HepG2 (cell line): Measurements from ENCODE around the gene GGNBP2. TPM values are rescaled to one million over a fixed set of nuclear protein-coding genes. Genes with fewer than 3 reads are reported as not detected.
A peak's percentile ranks its signal among the peaks of the same experiment; 100 is the strongest.

ENCODE experiments used
- ATAC-seq: fragments of 200-7000 bp; cut with Tn5 transposase; 3 replicates; pipeline ENCODE4 v1.9.1; 2020; ENCODE audit warnings: mild to moderate bottlenecking, moderate library complexity
- BruUV-seq: library from RNA; stranded (reverse); fragments of 400-500 nt; replicated peaks from 2 replicates; lab custom pipeline; 2021; lab: Mats Ljungman, UMichigan
- CTCF ChIA-PET: fragments of 300-600 bp; formaldehyde crosslinking; extraction: SDS; loops from one replicate; lab custom pipeline; 2021; ENCODE audit warnings: low total read pairs, inconsistent platforms, low intra/inter-chr PET ratio; lab: Yijun Ruan, JAX
- POLR2A ChIA-PET: fragments of 350-600 bp; sonication (Branson Sonifier 250); formaldehyde crosslinking; loops from one replicate; lab custom pipeline; 2020; ENCODE audit warnings: antibody characterized with exemption, inconsistent platforms; lab: Yijun Ruan, JAX
- DNase-seq: peaks from one replicate; pipeline ENCODE4 v3.0.0-alpha.2; 2015; ENCODE audit warnings: low spot score
- FAIRE-seq: peaks from 3 replicates; lab custom pipeline; 2011; peaks lifted over from hg19 to GRCh38; lab: Jason Lieb, UNC
- H2AFZ ChIP-seq: one replicate; pipeline ENCODE4 v1.6.1; 2011; ENCODE audit warnings: low read length, inconsistent platforms
- H3K27ac ChIP-seq: fragments of 300-600 bp; 3 replicates; pipeline ENCODE4 v1.8.0; 2011; ENCODE audit warnings: mixed run types, mild to moderate bottlenecking, mixed read lengths, low read length, inconsistent platforms; ENCODE audit not compliant: insufficient read depth; ENCODE audit errors: extremely low read length
- H3K27me3 ChIP-seq, 2 experiments: fragments of 200-600 bp in 1 of 2; 2 replicates in 1 of 2; 3 replicates in 1 of 2; pipeline versions ENCODE4 v1.6.0 to v1.8.0; 2011; ENCODE audit warnings: low read length in 2 of 2, mild to moderate bottlenecking in 2 of 2, moderate library complexity in 2 of 2, inconsistent platforms in 1 of 2; ENCODE audit not compliant: insufficient read depth in 2 of 2, control insufficient read depth in 1 of 2
- H3K36me3 ChIP-seq, 2 experiments: fragments of 200-600 bp in 1 of 2; replicated peaks in 1 of 2; 2 replicates in 1 of 2; 3 replicates in 1 of 2; pipeline versions ENCODE4 v1.5.1 to v1.8.0; 2011; ENCODE audit warnings: low read length in 2 of 2, inconsistent platforms in 1 of 2; ENCODE audit not compliant: insufficient read depth in 2 of 2, control insufficient read depth in 1 of 2
- H3K4me1 ChIP-seq: 2 replicates; pipeline ENCODE4 v1.5.1; 2012; ENCODE audit warnings: low read length, inconsistent platforms; ENCODE audit not compliant: insufficient read depth
- H3K4me2 ChIP-seq: 2 replicates; pipeline ENCODE4 v1.6.0; 2011; ENCODE audit warnings: low read depth, low read length, inconsistent platforms
- H3K4me3 ChIP-seq, 3 experiments: fragments of 200-600 bp in 1 of 3; sonication (generic), shearing (Covaris generic) in 1 of 3; replicated peaks in 1 of 3; 2 replicates each; pipeline ENCODE4 v1.5.1; 2011 to 2016; ENCODE audit warnings: low read length in 3 of 3, inconsistent platforms in 2 of 3, low read depth in 2 of 3, mild to moderate bottlenecking in 2 of 3, control low read depth in 1 of 3, mixed read lengths in 1 of 3; ENCODE audit not compliant: insufficient read depth in 1 of 3
- H3K79me2 ChIP-seq: one replicate; pipeline ENCODE4 v1.6.1; 2011; ENCODE audit warnings: low read length, inconsistent platforms; ENCODE audit not compliant: insufficient read depth
- H3K9ac ChIP-seq: 2 replicates; pipeline ENCODE4 v1.6.0; 2011; ENCODE audit warnings: mild to moderate bottlenecking, low read depth, low read length, inconsistent platforms; ENCODE audit not compliant: insufficient read depth
- H3K9me3 ChIP-seq: 2 replicates; pipeline ENCODE4 v1.5.1; 2012; ENCODE audit warnings: mild to moderate bottlenecking, low read length
- H4K20me1 ChIP-seq: 2 replicates; pipeline ENCODE4 v1.6.0; 2011; ENCODE audit warnings: inconsistent platforms, mild to moderate bottlenecking, low read length, moderate library complexity; ENCODE audit not compliant: insufficient read depth
- ARID3A ChIP-seq: IDR thresholded peaks from 2 replicates; pipeline ENCODE4 v1.6.1; 2012; ENCODE audit warnings: low read depth, low read length, improper control_type of control experiment
- CBFB ChIP-seq: sonication (generic); formaldehyde crosslinking; IDR thresholded peaks from 2 replicates; pipeline ENCODE4 v1.4.0; 2020; ENCODE audit warnings: missing genetic modification reagents
- CC2D1A ChIP-seq: sonication (generic); formaldehyde crosslinking; IDR thresholded peaks from 2 replicates; pipeline ENCODE4 v1.8.1; 2023; ENCODE audit warnings: mild to moderate bottlenecking, missing genetic modification reagents
- GABPA ChIP-seq, 2 experiments: IDR thresholded peaks; 2 replicates each; pipeline ENCODE4 v1.6.1; 2011 to 2016; ENCODE audit warnings: low read depth in 2 of 2, low read length in 1 of 2, missing biosample characterization in 1 of 2, missing genetic modification characterization in 1 of 2
- GFI1 ChIP-seq: sonication (generic); formaldehyde crosslinking; IDR thresholded peaks from 2 replicates; pipeline ENCODE4 v1.5.0; 2020; ENCODE audit warnings: missing genetic modification reagents, mild to moderate bottlenecking, borderline replicate concordance
- HDAC6 ChIP-seq: fragments of 200-600 bp; sonication (generic); IDR thresholded peaks from 2 replicates; pipeline ENCODE4 v1.7.0; 2017; ENCODE audit warnings: mild to moderate bottlenecking, antibody characterized with exemption, low read length, low read depth
- NCOA5 ChIP-seq: sonication (generic); formaldehyde crosslinking; IDR thresholded peaks from 2 replicates; pipeline ENCODE4 v1.4.0; 2020; ENCODE audit warnings: missing genetic modification reagents
- NCOR1 ChIP-seq: fragments of 200-600 bp; sonication (generic); IDR thresholded peaks from 2 replicates; pipeline ENCODE4 v1.7.0; 2017; ENCODE audit warnings: antibody characterized with exemption, low read length, borderline replicate concordance
- NFE2 ChIP-seq: sonication (generic); formaldehyde crosslinking; IDR thresholded peaks from 2 replicates; pipeline ENCODE4 v1.4.0; 2020; ENCODE audit warnings: missing genetic modification reagents
- RARA ChIP-seq: IDR thresholded peaks from 2 replicates; pipeline ENCODE4 v1.6.1; 2016; ENCODE audit warnings: missing genetic modification reagents, missing compliant biosample characterization
- ZNF101 ChIP-seq: sonication (generic); formaldehyde crosslinking; IDR thresholded peaks from 2 replicates; pipeline ENCODE4 v1.4.0; 2020; ENCODE audit warnings: mild to moderate bottlenecking, low read depth, missing genetic modification reagents, borderline replicate concordance
- ZNF3 ChIP-seq: IDR thresholded peaks from 2 replicates; pipeline ENCODE4 v1.7.0; 2017; ENCODE audit warnings: inconsistent platforms
- ZNF326 ChIP-seq: sonication (generic); formaldehyde crosslinking; IDR thresholded peaks from 2 replicates; pipeline ENCODE4 v1.4.0; 2020; ENCODE audit warnings: missing genetic modification reagents, borderline replicate concordance
- ZNF414 ChIP-seq: sonication (generic); formaldehyde crosslinking; IDR thresholded peaks from 2 replicates; pipeline ENCODE4 v1.5.0; 2020; ENCODE audit warnings: missing genetic modification reagents
- ZNF468 ChIP-seq: sonication (generic); formaldehyde crosslinking; IDR thresholded peaks from 2 replicates; pipeline ENCODE4 v1.8.0; 2022; ENCODE audit warnings: mild to moderate bottlenecking, moderate library complexity, missing genetic modification reagents
- ZNF652 ChIP-seq: IDR thresholded peaks from 2 replicates; pipeline ENCODE4 v1.6.1; 2016; ENCODE audit warnings: low read depth, borderline replicate concordance
- ZNF747 ChIP-seq: sonication (generic); formaldehyde crosslinking; IDR thresholded peaks from 2 replicates; pipeline ENCODE4 v1.8.1; 2023; ENCODE audit warnings: missing genetic modification reagents, mild to moderate bottlenecking, borderline replicate concordance
- WGBS: methylation state at CpG from one replicate; pipeline ENCODE4 v1.1.6; 2017; ENCODE audit warnings: low lambda C conversion rate; 5-methylcytosine and 5-hydroxymethylcytosine counted together
- in situ Hi-C: cut with HindIII; loops from 2 replicates; pipeline ENCODE4 v1.10.0; 2017; ENCODE audit warnings: low pct_unique_long_range_greater_than_20kb; ENCODE audit not compliant: extremely low pct_ligation_motif_present
- intact Hi-C: fragments of 100-400 bp; cut with micrococcal nuclease; formaldehyde crosslinking; loops from one replicate; pipeline ENCODE4 v1.10.0; 2022; ENCODE audit not compliant: unreplicated experiment
- polyA plus RNA-seq, 8 experiments: library from polyadenylated mRNA; depleted of rRNA in 3 of 8; stranded (reverse) in 7 of 8; unstranded in 1 of 8; fragments of >200 nt; fragmentation: Illumina TruSeq in 4 of 8; extraction: Trizol in 4 of 8; gene quantifications; 2 replicates each; pipeline versions ENCODE4 v1.2.1 to v1.2.3, GENCODE V29; 2011 to 2016; ENCODE audit warnings: low read depth in 4 of 8, missing spikeins in 1 of 8, mixed read lengths in 1 of 8; ENCODE audit not compliant: insufficient read depth in 1 of 8
- total RNA-seq, 5 experiments: library from RNA; depleted of rRNA; stranded (reverse); fragments of >200 nt; fragmentation: Illumina TruSeq; extraction: Trizol; gene quantifications; 2 replicates each; pipeline ENCODE4 v1.2.3, GENCODE V29; 2016; ENCODE audit warnings: low read depth in 1 of 5

GGNBP2 gene
- total and polyA plus RNA-seq, 2 of the 13 experiments (the other 11 are each of a cell fraction or from before 2014, with no cell fraction given) = 53.3 to 84.2 TPM

- no peaks in the 10 kb centered on the region for H3K9me3 ChIP-seq
- H3K36me3 ChIP-seq = peaks cover 22 to 78% of the 10 kb centered on the region in 2 experiments
- TF ChIP-seq ZNF468 (CRISPR knock-in tag) (no peak), ARID3A (0 out of 2 replicates have a peak, but pooled peaks have one; percentile 17), NCOR1 (peak; percentile 70; the same call in 1 of the 2 replicates)
- in situ Hi-C loops = no loop called here
- H3K4me3 ChIP-seq = no peak overlapping the region
- no peaks in the 10 kb centered on the region for H4K20me1 ChIP-seq
- BruUV-seq = no TSS peak
- H3K27me3 ChIP-seq = no peaks in the 10 kb centered on the region
- intact Hi-C loops = no loop called here
- no peak overlapping the region for H2AFZ ChIP-seq
- peak overlapping the region; percentile 48 for H3K27ac ChIP-seq
- FAIRE-seq (no peak), DNase-seq (peak; percentile 39), ATAC-seq (peak; percentile 37)
- ChIA-PET CTCF (no interaction called here), POLR2A (interaction anchor here (1.6 kb wide), 1 partner anchor 18 kb away, joined by 5 read pairs; the partner anchor contains the start of gene MRM1)
- H3K79me2 ChIP-seq = no peaks in the 10 kb centered on the region
- no peak overlapping the region for H3K9ac ChIP-seq
- H3K4me1 ChIP-seq = peaks cover 14% of the 10 kb centered on the region; the same call in 1 of the 2 replicates
- 20% methylated on average over 1 of the region's 1 CpG for WGBS
- no peak overlapping the region for H3K4me2 ChIP-seq
Measured at GRCh38 chr17:36583787-36584186, 39.1 kb downstream of the GGNBP2 start.

GRCh38 chr17:36586138-36586537, 41.4 kb downstream of the GGNBP2 start:
- ATAC-seq = no peak
- in situ Hi-C loops (no loop called here), intact Hi-C loops (no loop called here)
- Histone ChIP-seq H4K20me1 (no peaks in the 10 kb centered on the region), H3K79me2 (no peaks in the 10 kb centered on the region), H3K4me2 (no peak overlapping the region), H2AFZ (no peak overlapping the region), H3K4me1 (peaks cover 18% of the 10 kb centered on the region), H3K9me3 (no peaks in the 10 kb centered on the region), H3K4me3 (no peak overlapping the region), H3K27me3 (no peaks in the 10 kb centered on the region), H3K36me3 (peaks cover 17 to 68% of the 10 kb centered on the region in 2 experiments), H3K27ac (no peak overlapping the region), H3K9ac (no peak overlapping the region)
- no peak for FAIRE-seq
- CTCF ChIA-PET = no interaction called here
- POLR2A ChIA-PET = interaction anchor here (1.2 kb wide), 1 partner anchor 41 kb away, joined by 3 read pairs; the partner anchor contains the start of gene GGNBP2
- DNase-seq = no peak
- WGBS = 94% methylated on average over 2 of the region's 2 CpGs
- BruUV-seq = no TSS peak
- TF ChIP-seq GABPA (IDR thresholded peaks at IDR 0.05; ENCODE audit: low read depth, low read length) (no peak), GABPA (CRISPR knock-in tag; IDR thresholded peaks at IDR 0.05; ENCODE audit: low read depth) (no peak), ZNF326 (CRISPR knock-in tag) (no peak), ZNF101 (CRISPR knock-in tag) (no peak), CC2D1A (CRISPR knock-in tag) (no peak), HDAC6 (no peak), ZNF3 (no peak), ZNF652 (CRISPR knock-in tag) (no peak), NCOA5 (CRISPR knock-in tag) (no peak), ZNF747 (CRISPR knock-in tag) (no peak), NFE2 (CRISPR knock-in tag) (no peak), GFI1 (CRISPR knock-in tag) (no peak), ZNF414 (CRISPR knock-in tag) (no peak), CBFB (CRISPR knock-in tag) (no peak), RARA (CRISPR knock-in tag) (no peak)
